Mucosa of descending colon (tissue), 3 donors: Measurements from ENCODE around the gene NPAS3. TPM values are rescaled to one million over a fixed set of nuclear protein-coding genes. Genes with fewer than 3 reads are reported as not detected.

Source experiments
- ATAC-seq: fragments of 200-7000 bp; cut with Tn5 transposase; one replicate; pipeline ENCODE4 v1.9.1; 2020; ENCODE audit warnings: mild to moderate bottlenecking, moderate library complexity
- DNase-seq, 3 donors: peaks; one replicate each; pipeline ENCODE4 v3.0.0-alpha.2; 2020
- H3K36me3 ChIP-seq: fragments of 200-600 bp; one replicate; pipeline ENCODE4 v1.8.0; 2021; ENCODE audit warnings: low read depth, mild to moderate bottlenecking
- H3K4me1 ChIP-seq: fragments of 200-600 bp; one replicate; pipeline ENCODE4 v1.8.0; 2021; ENCODE audit warnings: low read depth, mild to moderate bottlenecking
- H3K4me3 ChIP-seq: fragments of 200-600 bp; one replicate; pipeline ENCODE4 v1.8.0; 2021; ENCODE audit warnings: mild to moderate bottlenecking
- H3K9me3 ChIP-seq: fragments of 200-600 bp; one replicate; pipeline ENCODE4 v1.8.0; 2021; ENCODE audit warnings: mild to moderate bottlenecking
- CTCF ChIP-seq: fragments of 200-600 bp; IDR thresholded peaks from one replicate; pipeline ENCODE4 v1.8.0; 2022; ENCODE audit warnings: antibody characterized with exemption, mild to moderate bottlenecking
- intact Hi-C, 2 donors: fragments of 100-400 bp; cut with DNase I in 1 of 2; cut with micrococcal nuclease in 1 of 2; formaldehyde crosslinking; loops; one replicate each; pipeline versions ENCODE4 v1.11.0 to v1.11.1; 2022; cut with DNase I, micrococcal nuclease
- total RNA-seq, 3 donors: library from RNA; stranded (reverse); fragmentation: NEBNext Ultra II Directional in 2 of 3; extraction: Animal tissue kit (Norgen Biotek cat#: 25700) in 2 of 3; gene quantifications; one replicate each; pipeline versions ENCODE4 v1.2.1 to v1.2.4, GENCODE V29; 2021 to 2023
- donor health status: DM: no; HTN: no; CAD: no; lungs with moderate emphysema.
- donor health status: DM: no; HTN: no; CAD: no.
- donor health status: DM: no; HTN: yes; CAD: no.

The NPAS3 gene
- total RNA-seq, 3 donors from 2014 or later: 0.65 to 9.7 (median 2.0) TPM

GRCh38 chr14:33511851-33512640 is 573.4 kb downstream of the NPAS3 start:
- TF ChIP-seq CTCF: no peak
- DNase-seq: no peak
- intact Hi-C loops: no loop called here

GRCh38 chr14:33515441-33515840 is 576.8 kb downstream of the NPAS3 start:
- Histone ChIP-seq H3K4me3 (no peak overlapping the region), H3K36me3 (no peaks in the 10 kb centered on the region), H3K4me1 (no peaks in the 10 kb centered on the region), H3K9me3 (no peaks in the 10 kb centered on the region)
- TF ChIP-seq CTCF: no peak
- ATAC-seq (no peak), DNase-seq (no peak)
- intact Hi-C loops: no loop called here

More at GRCh38 chr14:33511851-33512640, 573.4 kb downstream of the NPAS3 start:
- ATAC-seq: no peak
- H3K9me3 ChIP-seq: no peaks in the 10 kb centered on the region
- H3K4me1 ChIP-seq: peaks cover 3% of the 10 kb centered on the region
- H3K4me3 ChIP-seq: no peak overlapping the region
- no peaks in the 10 kb centered on the region for H3K36me3 ChIP-seq

- TF ChIP-seq CTCF: no peak
- no peak for ATAC-seq
- intact Hi-C loops: no loop called here
- H3K9me3 ChIP-seq: no peaks in the 10 kb centered on the region
- H3K36me3 ChIP-seq: no peaks in the 10 kb centered on the region
- no peak overlapping the region for H3K4me3 ChIP-seq
- no peaks in the 10 kb centered on the region for H3K4me1 ChIP-seq
- no peak for DNase-seq
Measured at GRCh38 chr14:33515899-33516298, 577.2 kb downstream of the NPAS3 start.

- no peak for TF ChIP-seq CTCF
- Histone ChIP-seq H3K9me3 (no peaks in the 10 kb centered on the region), H3K36me3 (no peaks in the 10 kb centered on the region), H3K4me1 (no peaks in the 10 kb centered on the region), H3K4me3 (no peak overlapping the region)
- DNase-seq: no peak
- ATAC-seq: no peak
- intact Hi-C loops: no loop called here
Measured at GRCh38 chr14:33516898-33517436, 578.3 kb downstream of the NPAS3 start.

- H3K36me3 ChIP-seq: no peaks in the 10 kb centered on the region
- no peaks in the 10 kb centered on the region for H3K9me3 ChIP-seq
- DNase-seq (no peak), ATAC-seq (no peak)
- no peak overlapping the region for H3K4me3 ChIP-seq
- H3K4me1 ChIP-seq: no peaks in the 10 kb centered on the region
- no peak for TF ChIP-seq CTCF
- intact Hi-C loops: no loop called here
Measured at GRCh38 chr14:33521192-33521591, 582.5 kb downstream of the NPAS3 start.
